Stimulated activated CD4-positive, alpha-beta T cell treated with anti-CD3 and anti-CD28 coated beads, Interleukin-4, amount 100 ng/mL, for 24 hours (primary cell): Measurements from ENCODE around the gene FNDC7.
A peak's percentile ranks its signal among the peaks of the same experiment; 100 is the strongest.
"Not testable (repeated sequence)": the region's sequence is repeated elsewhere in the genome, so short reads cannot be mapped to it uniquely, and the experiment has no call there.

ENCODE experiments used
- DNase-seq: peaks from one replicate; pipeline ENCODE4 v3.0.0-alpha.2; 2020

The FNDC7 gene

GRCh38 chr1:108712606-108713150 lies at the start of gene FNDC7:
Gene FNDC7, plus strand, starts transcription at chr1:108712908. Its CDS starts 26 bp downstream, at chr1:108712934.
- no peak for DNase-seq

GRCh38 chr1:108663074-108663473 lies 49.6 kb upstream of the FNDC7 start:
- no peak for DNase-seq

GRCh38 chr1:108664481-108664880 lies 48.2 kb upstream of the FNDC7 start:
- no peak for DNase-seq

DNA sequence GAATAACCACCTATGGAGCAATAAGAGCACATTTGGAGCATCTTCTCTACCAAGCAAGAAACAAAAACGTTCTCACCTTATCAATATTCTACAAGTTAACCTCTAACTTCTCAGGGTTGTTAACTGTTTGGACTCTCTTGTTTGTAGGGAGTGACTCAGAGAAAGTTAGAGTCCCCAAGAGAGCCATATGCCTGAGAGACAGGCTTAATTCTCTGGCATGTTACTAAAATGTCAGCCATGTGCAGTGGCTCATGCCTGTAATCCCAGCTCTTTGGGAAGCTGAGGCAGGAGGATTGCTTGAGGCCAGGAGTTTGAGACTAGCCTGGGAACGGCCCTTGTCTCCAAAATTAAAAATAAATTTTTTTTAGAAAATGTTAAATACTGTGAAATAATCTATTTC lies 47.6 kb upstream of the FNDC7 start:
- DNase-seq: no peak

GRCh38 chr1:108665771-108666170 lies 46.9 kb upstream of the FNDC7 start:
- no peak for DNase-seq

- DNase-seq: not testable (repeated sequence)
These were observed 45.3 kb upstream of the FNDC7 start for GRCh38 chr1:108667422-108667821.

DNA sequence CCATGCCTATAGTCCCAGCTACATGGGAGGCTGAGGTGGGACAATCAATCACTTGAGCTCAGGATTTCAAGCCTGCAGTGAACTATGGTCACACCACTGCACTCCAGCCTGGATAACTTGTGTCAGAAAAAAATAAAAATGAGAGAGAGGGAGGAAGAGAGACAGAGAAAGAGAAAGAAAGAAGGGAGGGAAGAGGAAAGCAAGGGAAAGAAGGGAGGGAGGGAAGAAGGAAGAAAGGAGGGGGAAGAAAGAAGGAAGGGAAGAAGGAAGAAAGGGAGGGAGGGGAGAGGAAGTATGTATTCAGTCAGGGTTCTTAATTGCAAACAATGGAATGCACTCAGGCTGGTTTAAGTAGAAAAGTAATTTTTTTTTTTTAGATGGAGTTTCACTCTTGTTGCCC lies 43.9 kb upstream of the FNDC7 start:
- no peak for DNase-seq

DNA sequence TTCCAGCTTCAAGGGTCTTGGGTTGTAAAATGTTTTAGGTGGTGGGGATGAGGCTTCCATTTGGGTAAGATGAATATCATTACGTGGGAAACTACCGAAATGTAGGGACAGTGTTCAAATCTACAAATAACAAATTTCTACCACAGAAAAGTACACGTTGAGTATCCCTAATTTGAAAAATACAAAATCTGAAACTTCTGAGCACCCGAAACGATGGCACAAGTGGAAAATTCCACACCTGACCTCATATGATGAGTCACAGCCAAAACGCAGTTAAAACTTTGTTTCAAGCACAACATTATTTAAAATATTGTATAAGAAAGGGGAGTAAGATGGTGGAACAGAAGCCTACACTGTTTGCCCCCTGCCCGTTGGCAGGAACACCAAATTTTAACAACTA lies 43.0 kb upstream of the FNDC7 start:
- no peak for DNase-seq

- DNase-seq: no peak
These were observed 42.5 kb upstream of the FNDC7 start for GRCh38 chr1:108670131-108670773.

DNA sequence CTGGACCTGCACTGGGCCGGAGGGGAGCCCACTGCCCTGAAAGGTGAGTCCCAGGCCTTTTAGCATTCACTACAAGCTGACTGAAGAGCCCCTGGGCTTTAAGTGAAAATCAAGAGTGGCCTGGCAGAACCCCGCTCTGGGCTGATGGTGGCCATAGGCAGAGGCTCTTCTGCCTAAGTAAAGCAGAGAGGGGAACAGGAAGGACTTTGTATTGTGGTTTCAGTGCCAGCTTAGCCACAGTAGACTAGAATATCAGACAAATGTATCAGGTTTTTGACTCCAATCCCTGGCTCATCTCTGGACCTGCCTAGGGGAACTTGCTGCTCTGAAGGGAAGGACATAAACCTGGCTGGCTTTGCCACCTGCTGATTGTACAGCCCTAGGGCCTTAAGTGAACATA lies 41.6 kb upstream of the FNDC7 start:
- DNase-seq: no peak

GRCh38 chr1:108678706-108679105 lies 34.0 kb upstream of the FNDC7 start:
- no peak for DNase-seq

- no peak for DNase-seq
These were observed 33.0 kb upstream of the FNDC7 start for GRCh38 chr1:108679586-108680213.

- not testable (repeated sequence) for DNase-seq
These were observed 31.0 kb upstream of the FNDC7 start for GRCh38 chr1:108681701-108682100.

DNA sequence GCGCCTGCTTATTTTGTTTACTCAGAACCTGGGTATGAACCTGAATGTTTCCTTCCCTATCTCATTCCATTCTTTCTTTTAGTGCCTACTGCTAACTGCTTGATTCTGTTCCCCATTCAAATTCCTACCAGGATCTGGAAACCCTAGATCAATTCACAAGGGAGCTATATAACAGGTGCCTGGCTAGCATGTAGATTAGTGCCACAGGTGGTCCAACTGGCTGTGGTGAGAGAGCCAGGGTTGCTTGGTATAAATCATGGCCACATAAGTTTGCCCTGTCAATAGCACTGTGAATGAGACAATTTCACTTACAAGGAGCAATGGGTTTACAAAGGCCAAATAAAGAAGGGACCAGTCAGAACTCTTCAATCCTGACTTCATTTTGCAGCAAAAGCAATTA lies 27.2 kb upstream of the FNDC7 start:
- DNase-seq: no peak

DNA sequence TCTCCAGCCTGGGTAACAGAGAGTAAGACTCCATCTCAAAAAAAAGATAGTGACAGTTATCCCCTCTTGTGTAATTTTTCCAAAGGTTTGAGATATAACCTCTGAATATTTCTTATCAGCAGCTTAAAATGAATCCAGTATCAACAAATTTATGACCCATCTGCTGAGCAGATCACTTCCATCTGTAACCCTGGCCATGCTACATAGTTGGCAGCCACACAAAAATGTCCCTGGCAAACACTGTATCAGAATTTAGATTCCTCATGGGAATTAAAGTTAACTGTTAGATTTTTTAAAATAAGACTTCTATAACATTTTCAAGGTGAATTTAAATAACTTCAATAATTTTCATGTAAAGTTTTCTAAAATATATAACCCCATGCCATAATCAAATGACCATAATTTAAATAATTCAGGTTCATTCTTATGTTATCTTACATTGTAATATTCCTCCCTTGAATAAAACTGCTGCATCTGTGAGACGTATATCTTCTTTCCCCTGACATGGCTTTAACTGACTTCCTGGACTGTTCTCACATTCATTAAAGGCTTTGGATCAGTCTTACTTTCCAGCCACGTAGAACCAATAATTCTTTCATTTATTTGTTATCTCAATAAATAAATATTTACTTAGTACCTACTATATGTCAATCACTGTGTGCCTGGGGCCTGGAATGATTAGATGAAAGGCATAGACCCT lies 25.9 kb upstream of the FNDC7 start:
- DNase-seq: no peak

DNA sequence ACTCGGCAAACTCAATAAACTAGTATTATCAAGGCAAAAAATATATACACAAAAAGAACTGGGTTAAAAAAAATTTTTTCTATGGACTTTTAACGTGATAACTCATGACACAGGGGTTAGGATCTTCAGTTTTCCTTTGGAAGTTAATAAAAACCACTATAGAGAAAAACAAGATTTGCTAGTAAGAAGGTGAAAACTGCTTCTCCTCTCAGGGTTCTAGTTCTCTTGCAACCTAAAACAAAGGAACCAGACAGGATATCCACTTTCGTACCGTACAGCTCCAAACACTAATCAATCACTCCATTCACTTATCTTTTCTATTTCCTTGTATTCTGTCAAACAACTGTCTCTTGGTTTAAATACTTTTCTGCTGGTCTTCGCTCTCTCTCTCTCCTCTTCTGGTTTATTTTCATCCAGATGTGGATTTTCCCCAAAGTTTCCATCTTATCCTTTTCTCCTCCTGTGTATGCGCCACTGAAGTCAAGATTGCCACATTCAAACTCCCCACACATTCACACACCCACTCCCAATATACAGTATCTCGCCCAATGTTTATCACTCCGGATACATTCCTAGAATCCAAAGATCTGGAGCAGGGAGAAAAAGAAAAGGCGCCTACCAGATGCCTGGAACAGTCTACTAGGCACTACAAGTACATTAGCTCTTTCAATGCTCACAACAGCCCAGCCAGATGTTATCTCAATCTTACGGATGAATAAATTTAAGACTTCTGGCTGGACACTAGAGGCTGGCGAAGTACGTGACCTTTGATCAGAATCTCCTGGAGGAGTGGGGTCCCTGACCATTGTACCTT lies 21.4 kb upstream of the FNDC7 start:
- DNase-seq: no peak

- DNase-seq: peak; percentile 95
These were observed 20.6 kb upstream of the FNDC7 start, which contains the start of gene PRPF38B for GRCh38 chr1:108691942-108692723. Gene PRPF38B, plus strand, starts transcription at chr1:108692310. Its CDS starts 282 bp downstream, at chr1:108692592.

DNA sequence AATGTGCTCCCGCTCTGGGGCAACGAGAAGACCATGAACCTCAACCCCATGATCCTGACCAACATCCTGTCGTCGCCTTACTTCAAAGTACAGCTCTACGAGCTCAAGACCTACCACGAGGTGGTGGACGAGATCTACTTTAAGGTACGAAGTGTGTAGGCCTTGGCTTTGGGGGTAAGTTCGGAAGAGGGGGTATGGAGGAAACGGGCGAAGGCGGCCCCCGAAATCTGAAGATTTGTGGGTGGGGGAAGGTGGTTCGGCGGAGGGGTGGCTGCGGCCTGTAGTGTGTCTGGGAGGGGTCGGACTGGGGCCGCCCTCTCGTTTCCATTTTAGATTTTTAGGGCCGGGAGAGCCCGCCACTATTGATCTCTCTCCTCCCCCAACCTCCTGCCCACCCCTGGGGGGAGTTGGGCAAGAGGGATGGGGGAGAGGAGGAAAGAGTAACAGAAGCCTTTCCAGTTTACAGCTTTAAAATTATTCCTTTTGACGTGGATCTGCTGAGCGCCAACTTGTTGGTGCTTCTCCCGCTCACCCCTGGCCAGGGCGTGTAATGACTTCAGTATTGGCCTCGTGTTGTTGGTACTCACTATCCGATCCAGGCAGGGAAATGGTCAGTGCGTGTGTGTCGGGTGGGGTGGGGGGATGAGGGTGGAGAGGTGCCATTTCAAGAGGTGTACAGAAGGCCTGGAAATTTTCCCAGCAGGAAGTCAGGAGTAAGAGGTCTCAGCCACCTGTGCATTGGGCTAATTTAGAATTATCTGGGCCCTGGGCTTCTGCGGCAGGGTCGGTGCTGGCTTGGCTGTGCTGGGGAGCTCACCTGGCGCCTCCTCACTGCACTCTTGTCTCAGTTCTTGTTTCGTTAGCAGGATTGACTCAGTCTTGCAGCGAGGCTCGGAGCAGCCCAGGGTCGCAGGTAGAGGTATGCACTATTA lies 19.7 kb upstream of the FNDC7 start:
- DNase-seq: peak; percentile 65

GRCh38 chr1:108695535-108695934 lies 17.2 kb upstream of the FNDC7 start:
- DNase-seq: no peak

DNA sequence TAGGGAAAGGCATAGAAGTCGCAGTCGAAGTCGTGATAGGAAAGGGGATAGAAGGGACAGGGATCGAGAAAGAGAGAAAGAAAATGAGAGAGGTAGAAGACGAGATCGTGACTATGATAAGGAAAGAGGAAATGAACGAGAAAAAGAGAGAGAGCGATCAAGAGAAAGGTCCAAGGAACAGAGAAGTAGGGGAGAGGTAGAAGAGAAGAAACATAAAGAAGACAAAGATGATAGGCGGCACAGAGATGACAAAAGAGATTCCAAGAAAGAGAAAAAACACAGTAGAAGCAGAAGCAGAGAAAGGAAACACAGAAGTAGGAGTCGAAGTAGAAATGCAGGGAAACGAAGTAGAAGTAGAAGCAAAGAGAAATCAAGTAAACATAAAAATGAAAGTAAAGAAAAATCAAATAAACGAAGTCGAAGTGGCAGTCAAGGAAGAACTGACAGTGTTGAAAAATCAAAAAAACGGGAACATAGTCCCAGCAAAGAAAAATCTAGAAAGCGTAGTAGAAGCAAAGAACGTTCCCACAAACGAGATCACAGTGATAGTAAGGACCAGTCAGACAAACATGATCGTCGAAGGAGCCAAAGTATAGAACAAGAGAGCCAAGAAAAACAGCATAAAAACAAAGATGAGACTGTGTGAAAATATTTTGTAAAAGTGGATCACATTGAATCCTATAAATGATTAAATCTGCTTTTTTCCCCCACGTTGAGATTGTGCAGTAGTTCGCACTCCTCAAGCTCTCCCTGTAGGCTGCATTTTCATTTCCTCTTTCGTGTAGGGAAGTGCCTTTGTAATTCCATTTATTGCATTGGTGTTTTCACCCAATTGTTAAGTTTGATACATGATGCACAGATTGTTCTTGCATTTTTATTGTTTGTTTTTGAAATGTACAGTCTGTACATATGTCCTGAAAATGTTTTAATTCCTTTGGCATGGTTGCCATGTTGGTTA lies 13.1 kb upstream of the FNDC7 start:
- DNase-seq: no peak
